ENCODE data around the gene SUPT3H.
A peak's percentile ranks its signal among the peaks of the same experiment; 100 is the strongest.
"Not testable (repeated sequence)": the region's sequence is repeated elsewhere in the genome, so short reads cannot be mapped to it uniquely, and the experiment has no call there.

SUPT3H gene

DNA sequence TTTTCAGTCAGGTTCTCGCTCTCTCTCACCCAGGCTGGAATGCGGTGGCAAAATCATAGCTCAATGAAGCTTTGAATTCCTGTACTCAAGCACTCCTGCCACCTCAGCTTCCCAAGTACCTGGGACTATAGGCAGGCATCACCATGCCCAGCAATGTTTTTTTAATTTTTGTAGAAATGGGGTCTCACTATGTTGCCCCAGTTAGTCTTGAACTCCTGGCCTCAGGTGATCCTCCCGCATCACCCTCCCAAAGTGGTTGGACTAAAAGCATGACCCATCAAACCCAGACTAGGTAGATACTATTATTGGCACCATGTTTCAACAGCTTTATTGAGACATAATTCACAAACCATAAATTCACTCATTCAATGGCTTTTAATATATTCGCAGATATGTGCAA lies 122.3 kb downstream of the SUPT3H start:
- no peak for DNase-seq (ENCODE audit: low spot score)

DNA sequence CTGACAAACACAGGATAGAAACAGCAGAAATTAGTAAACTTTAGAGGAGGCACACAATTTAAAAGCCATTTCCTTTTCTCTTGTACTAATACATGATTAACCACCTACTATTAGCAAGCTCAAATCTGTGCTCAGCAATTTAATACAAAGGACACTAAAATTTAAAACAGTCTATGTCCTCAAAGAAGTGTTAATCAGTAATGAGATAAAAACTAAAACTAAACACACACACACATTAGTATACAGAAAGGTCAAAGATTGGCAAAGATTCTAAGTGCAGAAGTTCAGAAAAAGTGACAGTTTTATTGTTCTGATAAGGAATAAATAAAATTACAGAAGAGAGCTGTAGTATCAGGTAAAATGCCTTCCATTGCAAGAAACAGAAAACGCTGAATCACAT lies 123.5 kb downstream of the SUPT3H start:
- DNase-seq (ENCODE audit: low spot score): no peak

DNA sequence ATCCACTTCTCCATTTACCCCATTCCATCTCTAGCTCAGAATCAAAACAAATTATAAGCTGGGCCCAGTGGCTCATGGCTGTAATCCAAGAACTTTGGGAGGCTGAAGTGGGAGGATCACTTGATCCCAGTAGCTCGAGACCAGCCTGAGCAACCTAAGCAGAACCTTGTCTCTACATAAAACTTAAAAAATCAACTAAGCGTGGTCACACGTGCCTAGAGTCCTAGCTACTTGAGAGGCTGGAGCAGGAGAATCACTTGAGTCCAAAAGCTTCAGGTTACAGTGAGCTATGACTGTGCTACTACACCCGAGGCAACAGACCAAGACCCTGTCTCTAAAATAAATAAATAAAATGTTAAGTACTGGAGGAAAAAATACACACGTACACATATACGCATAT lies 124.3 kb downstream of the SUPT3H start:
- DNase-seq (ENCODE audit: low spot score): no peak

DNA sequence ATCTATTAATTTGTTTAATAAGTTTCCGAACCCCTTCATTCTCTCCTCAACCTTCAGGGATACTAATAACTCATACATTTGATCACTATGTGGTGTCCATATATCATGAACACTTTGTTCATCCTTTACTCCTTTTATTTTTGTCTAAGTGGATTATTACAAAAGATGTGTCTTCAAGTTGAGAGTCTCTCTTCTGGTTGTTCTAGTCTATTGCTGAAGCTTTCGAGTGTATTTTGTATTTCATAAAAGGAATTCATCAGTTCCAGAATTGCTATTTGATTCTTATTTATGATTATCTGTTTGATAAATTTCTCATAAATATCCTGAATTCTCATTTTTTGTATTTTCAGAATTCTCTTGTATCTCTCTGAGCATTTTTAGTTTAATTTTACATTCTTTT lies 146.1 kb downstream of the SUPT3H start:
- no peak for DNase-seq (ENCODE audit: low spot score)

- DNase-seq (ENCODE audit: low spot score): no peak
Measured at GRCh38 chr6:45229416-45229815, 148.3 kb downstream of the SUPT3H start.

GRCh38 chr6:45226081-45226480 lies 151.7 kb downstream of the SUPT3H start:
- no peak for DNase-seq (ENCODE audit: low spot score)

DNA sequence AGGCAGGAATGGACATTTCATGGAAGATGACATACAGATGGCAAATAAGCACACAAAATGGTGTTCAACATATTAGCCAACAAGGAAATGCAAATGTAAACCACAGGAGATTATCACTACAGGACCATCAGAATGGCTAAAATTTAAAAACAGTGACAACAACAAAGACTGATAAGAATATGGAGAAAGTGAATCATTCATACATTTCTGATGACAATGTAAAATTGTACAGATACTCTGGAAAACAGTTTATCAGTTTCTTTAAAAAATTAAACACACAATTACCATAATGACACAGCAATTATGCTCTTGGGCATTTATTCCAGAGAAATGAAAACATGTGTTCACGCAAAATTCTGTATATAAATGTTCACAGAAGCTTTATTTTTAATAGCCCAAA lies 155.4 kb downstream of the SUPT3H start:
- DNase-seq (ENCODE audit: low spot score): no peak

DNA sequence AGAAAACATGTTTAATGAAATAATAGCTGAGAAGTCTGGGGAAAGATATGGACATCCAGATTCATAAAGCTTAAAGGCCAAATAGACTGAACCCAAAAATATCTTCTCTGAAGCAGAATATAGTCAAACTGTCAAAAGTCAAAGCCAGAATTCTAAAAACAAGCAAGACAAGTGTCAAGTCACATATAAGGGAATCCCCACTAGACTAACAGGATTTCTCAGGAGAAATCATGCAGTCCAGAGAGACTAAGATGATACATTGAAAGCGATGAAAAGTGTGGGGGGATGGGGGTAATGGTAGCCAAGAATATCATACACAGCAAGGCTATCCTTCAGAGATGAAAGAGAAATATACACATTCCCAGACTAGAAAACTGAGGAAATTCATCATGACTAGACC lies 162.0 kb downstream of the SUPT3H start:
- DNase-seq (ENCODE audit: low spot score): no peak

DNA sequence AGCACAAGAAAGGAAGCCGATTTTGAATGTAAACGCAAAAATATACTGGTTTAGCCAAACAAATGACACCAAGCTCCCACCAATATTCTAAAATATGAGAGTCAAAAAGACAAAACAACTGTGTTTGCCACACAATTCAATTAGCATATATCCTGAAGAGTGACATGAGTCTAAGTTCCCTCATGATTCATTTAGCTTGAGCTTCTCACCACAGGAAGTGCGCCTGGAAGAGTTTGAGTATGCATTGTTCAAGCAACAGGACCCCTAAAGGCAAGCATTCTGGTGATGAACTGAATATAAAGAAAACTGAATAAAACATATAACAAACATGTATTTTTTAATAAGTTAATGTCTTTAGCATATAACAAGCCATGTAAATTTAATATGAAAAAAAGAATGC lies 164.8 kb downstream of the SUPT3H start:
- DNase-seq (ENCODE audit: low spot score): peak; percentile 72

DNA sequence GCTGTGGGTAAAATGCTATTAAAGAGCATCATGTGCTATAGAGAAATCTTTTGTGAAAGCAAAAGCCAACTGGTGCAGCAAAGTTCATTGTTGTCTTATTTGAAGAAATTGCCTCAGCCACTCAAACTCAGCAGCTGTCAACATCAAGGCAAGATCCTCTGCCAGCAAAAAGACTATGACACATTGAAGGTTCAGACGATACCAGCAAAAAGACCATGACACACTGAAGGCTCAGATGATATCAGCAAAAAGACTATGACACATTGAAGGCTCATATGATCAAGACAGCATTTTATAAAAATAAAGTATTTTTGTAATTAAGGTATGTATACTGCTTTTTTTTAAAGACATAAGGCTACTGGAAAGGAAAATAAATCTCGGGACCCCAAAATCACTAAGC lies 168.0 kb downstream of the SUPT3H start:
- peak; percentile 7 for DNase-seq (ENCODE audit: low spot score)

DNA sequence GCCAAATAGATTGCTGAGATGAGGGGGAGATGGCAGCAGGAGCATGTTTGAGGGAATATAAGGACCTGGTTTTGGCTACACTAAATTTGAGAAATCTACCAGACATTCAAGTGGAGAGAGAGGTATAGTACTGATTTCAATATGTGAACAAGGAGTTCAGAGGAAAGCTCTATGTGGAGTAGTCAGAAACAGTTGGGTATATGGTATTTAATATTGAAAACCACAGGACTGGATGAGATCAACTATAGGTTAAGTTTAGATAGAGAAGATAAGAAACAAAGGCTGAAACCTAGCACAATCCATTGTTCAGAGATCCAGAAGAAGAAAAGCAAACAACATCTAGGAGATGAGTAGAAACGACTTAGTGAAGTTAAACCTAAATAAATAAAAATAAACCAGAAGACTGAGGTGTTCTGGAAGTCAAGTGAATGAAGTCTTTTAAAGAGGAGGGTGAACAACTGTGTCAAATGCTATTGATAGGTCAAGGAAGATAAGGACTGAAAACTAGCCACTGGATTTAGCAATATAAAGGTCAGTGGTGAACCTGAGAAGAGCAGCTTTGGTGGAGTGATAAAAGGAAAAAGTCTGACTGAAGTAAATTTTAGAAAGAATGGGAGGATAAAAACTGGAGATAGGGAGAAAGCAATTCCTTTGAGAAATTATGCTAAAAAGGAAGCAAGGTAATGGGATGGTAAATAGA lies 170.8 kb downstream of the SUPT3H start:
- no peak for DNase-seq (ENCODE audit: low spot score)

GRCh38 chr6:45201484-45201883 lies 176.2 kb downstream of the SUPT3H start:
- DNase-seq (ENCODE audit: low spot score): no peak

- DNase-seq (ENCODE audit: low spot score): no peak
Measured at GRCh38 chr6:45200510-45200909, 177.2 kb downstream of the SUPT3H start.

DNA sequence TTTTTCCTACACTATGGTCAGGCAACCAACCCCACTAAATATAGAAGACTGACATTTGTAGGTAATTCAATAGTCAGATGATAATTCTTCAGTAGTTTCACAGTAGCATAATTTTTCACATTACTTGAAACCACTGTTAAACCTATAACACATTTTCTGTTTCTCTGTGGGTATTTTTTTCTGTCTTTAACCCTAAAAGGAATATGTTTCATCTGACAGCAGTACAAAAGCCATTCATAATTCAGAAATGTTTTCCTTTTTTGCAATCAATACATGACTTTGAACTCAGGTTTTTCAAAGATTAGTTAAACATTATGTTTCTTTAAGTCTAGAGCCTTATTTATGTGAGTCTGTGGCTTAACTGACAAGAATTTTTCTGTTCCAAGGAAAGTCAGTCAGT lies 178.2 kb downstream of the SUPT3H start:
- DNase-seq (ENCODE audit: low spot score): no peak

DNA sequence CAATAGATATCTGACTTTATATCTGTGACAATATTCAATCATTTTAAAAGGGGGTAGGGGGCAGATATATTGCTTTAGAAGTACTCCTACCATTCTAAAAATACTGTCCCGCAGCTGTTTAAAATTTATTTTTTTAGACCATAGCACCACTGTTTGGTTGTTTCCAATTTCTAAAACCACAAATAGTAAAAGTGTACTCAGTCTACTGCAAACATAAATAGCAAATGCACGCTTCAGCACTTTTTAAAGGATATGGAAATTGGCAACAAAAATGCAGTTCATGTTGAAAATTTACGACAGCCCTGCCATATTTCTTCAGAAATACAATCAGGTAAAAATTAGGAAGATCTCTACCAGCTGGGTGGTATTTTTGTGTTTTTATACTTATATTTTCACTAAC lies 181.6 kb downstream of the SUPT3H start:
- no peak for DNase-seq (ENCODE audit: low spot score)

DNA sequence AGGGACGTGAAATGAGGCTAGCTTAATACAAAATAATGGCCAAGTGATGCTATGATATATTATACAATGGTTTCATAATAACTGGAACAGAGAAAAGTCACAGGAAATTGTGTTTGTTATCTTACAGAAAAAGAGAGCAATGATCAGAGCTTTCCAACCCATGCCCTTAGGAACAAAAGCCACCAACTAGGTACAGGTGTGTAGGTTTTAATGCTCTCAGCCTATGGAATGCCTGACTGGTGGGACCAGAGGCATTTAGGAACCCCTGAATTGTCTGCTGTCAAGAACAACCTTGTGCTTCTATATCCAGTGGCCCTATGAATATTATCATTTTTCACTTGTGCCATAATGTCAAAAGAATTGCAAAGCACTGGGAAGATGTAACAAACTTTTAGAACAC lies 182.6 kb downstream of the SUPT3H start:
- no peak for DNase-seq (ENCODE audit: low spot score)

GRCh38 chr6:45192556-45192955 lies 185.2 kb downstream of the SUPT3H start:
- DNase-seq (ENCODE audit: low spot score): peak; percentile 6

DNA sequence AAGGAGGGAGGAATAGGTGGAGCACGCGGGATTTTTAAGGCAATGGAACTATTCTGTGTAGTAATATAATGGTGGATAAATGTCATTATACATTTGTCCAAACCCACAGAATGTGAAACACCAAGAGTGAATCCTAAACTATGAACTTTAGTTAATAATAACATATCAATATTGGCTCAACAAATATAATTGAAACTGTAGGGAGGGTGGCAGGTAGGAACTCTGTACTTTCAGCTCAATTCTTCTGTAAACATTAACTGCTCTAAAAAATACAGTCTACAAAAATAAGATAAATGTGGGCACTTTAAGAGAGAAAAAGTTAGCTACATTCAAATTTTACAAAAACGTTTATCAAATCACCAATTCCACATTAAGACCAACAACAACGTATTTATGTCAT lies 186.3 kb downstream of the SUPT3H start:
- no peak for DNase-seq (ENCODE audit: low spot score)

DNA sequence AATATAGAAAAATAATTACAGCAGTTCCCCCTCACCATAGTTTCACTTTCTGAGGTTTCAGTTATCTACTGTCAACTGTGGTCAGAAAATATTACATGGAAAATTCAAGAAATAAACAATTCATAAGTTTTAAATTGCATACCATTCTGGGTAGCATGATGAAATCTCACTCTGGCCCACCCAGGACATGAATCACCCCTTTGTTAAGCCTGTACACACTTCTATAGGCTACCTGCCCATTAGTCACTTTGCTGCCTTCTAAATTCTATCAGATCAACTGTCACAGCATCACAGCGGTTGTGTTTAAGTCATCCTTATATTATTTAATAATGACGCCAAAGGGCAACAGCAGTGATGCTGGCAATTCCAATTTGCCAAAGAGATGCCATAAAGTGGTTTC lies 189.9 kb downstream of the SUPT3H start:
- DNase-seq (ENCODE audit: low spot score): no peak

GRCh38 chr6:45185403-45186251 lies 192.1 kb downstream of the SUPT3H start:
- no peak for DNase-seq (ENCODE audit: low spot score)

DNA sequence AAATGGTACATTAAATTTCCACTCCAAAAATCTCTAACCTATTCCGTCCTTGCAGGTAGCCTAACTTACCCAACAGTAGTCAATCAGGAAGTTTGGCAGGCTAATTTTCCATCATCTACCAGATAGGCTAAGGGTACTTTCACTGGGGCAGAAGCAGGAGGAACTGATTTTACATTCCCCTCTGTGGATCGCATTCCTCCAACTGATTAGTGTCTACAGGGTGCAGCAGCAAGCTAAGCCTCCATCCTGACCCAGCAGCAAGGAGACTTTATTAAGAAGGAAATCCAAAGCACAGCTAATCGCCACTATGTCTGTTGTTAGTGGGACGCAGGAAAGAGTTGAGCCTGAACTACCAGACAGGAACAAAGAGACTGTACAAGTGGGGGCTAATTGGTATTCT lies 192.8 kb downstream of the SUPT3H start:
- DNase-seq (ENCODE audit: low spot score): no peak

- no peak for DNase-seq (ENCODE audit: low spot score)
Measured at GRCh38 chr6:45184040-45184439, 193.7 kb downstream of the SUPT3H start.

- DNase-seq (ENCODE audit: low spot score): not testable (repeated sequence)
Measured at GRCh38 chr6:45176373-45176772, 201.4 kb downstream of the SUPT3H start.

DNA sequence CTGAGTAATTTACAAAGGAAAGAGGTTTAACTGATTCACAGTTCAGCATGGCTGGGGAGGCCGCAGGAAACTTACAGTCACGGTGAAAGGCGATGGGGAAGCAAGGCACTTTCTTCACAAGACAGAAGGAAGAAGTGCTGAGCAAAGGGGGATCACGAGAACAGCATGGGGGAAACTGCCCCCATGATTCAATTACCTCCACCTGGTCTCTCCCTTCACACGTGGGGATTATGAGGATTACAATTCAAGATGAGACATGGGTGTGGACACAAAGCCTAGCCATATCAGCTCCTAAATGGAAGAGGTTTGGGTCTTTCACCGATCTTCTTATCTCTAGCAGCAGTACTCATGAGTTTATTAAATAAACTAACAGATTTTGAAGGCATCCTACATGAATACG lies 202.5 kb downstream of the SUPT3H start:
- no peak for DNase-seq (ENCODE audit: low spot score)

Data from kidney tubule cell (primary cell).